Caco-2 (cell line): ENCODE measurements around the gene GTF2H3. TPM values are rescaled to one million over a fixed set of nuclear protein-coding genes. Genes with fewer than 3 reads are reported as not detected.

Experiments
- BruUV-seq: library from RNA; stranded (reverse); fragments of 400-500 nt; replicated peaks from 2 replicates; lab custom pipeline; 2021; lab: Mats Ljungman, UMichigan
- CTCF ChIA-PET: fragments of 300-600 bp; sonication (Branson Sonifier 250); formaldehyde crosslinking; loops from one replicate; lab custom pipeline; 2022; ENCODE audit warnings: antibody characterized with exemption; lab: Charles Lee
- POLR2A ChIA-PET: fragments of 300-600 bp; sonication (Branson Sonifier 250); formaldehyde crosslinking; loops from one replicate; lab custom pipeline; 2022; ENCODE audit warnings: antibody characterized with exemption; lab: Charles Lee
- DNase-seq, 2 experiments: peaks; one replicate each; pipeline versions ENCODE4 v3.0.0 to v3.0.0-alpha.2; 2020 to 2022
- H3K27me3 ChIP-seq: replicated peaks from 2 replicates; pipeline ENCODE4 v1.6.0; 2011; ENCODE audit warnings: low read length; ENCODE audit not compliant: control insufficient read depth, insufficient read depth
- H3K36me3 ChIP-seq: 2 replicates; pipeline ENCODE4 v1.5.1; 2011; ENCODE audit warnings: low read length; ENCODE audit not compliant: control insufficient read depth, insufficient read depth
- H3K4me1 ChIP-seq: fragments of 250-450 bp; sonication (Bioruptor Pico); 2 replicates; pipeline ENCODE4 v1.5.1; 2020; ENCODE audit warnings: mild to moderate bottlenecking
- H3K4me3 ChIP-seq: 2 replicates; pipeline ENCODE4 v1.5.1; 2011; ENCODE audit warnings: low read depth, mild to moderate bottlenecking, control low read depth, low read length
- H3K9me3 ChIP-seq: fragments of 250-450 bp; sonication (Bioruptor Pico); 2 replicates; pipeline ENCODE4 v1.5.1; 2020; ENCODE audit warnings: mild to moderate bottlenecking, moderate library complexity
- H3K27ac Mint-ChIP-seq: one replicate; pipeline ENCODE4 v1.8.0; 2022; ENCODE audit warnings: mixed read lengths; ENCODE audit not compliant: unreplicated experiment
- H3K27me3 Mint-ChIP-seq: one replicate; pipeline ENCODE4 v1.8.0; 2022; ENCODE audit warnings: mixed read lengths; ENCODE audit not compliant: insufficient read depth, unreplicated experiment
- H3K36me3 Mint-ChIP-seq: one replicate; pipeline ENCODE4 v1.8.0; 2022; ENCODE audit warnings: mild to moderate bottlenecking, mixed read lengths; ENCODE audit not compliant: insufficient read depth, unreplicated experiment
- H3K4me1 Mint-ChIP-seq: one replicate; pipeline ENCODE4 v1.8.0; 2022; ENCODE audit warnings: low read depth, mixed read lengths; ENCODE audit not compliant: unreplicated experiment
- H3K4me3 Mint-ChIP-seq: one replicate; pipeline ENCODE4 v1.8.0; 2022; ENCODE audit warnings: mild to moderate bottlenecking, moderate library complexity, mixed read lengths; ENCODE audit not compliant: unreplicated experiment
- H3K9me3 Mint-ChIP-seq: one replicate; pipeline ENCODE4 v1.8.0; 2022; ENCODE audit warnings: mixed read lengths; ENCODE audit not compliant: unreplicated experiment
- CTCF ChIP-seq, 2 experiments: fragments of 200-600 bp in 1 of 2; IDR thresholded peaks; 1 replicate in 1 of 2; 2 replicates in 1 of 2; pipeline versions ENCODE4 v1.5.1 to v1.8.0; 2011 to 2022; ENCODE audit warnings: antibody characterized with exemption in 1 of 2, control low read depth in 1 of 2, inconsistent platforms in 1 of 2, low read depth in 1 of 2, low read length in 1 of 2, mild to moderate bottlenecking in 1 of 2, moderate library complexity in 1 of 2; ENCODE audit not compliant: insufficient read depth in 1 of 2, severe bottlenecking in 1 of 2, unreplicated experiment in 1 of 2
- intact Hi-C: fragments of 100-400 bp; cut with micrococcal nuclease; formaldehyde crosslinking; loops from one replicate; pipeline ENCODE4 v1.10.0; 2022; ENCODE audit not compliant: unreplicated experiment
- total RNA-seq: library from RNA; stranded (reverse); gene quantifications from 2 replicates; pipeline ENCODE4 v1.2.3, GENCODE V29; 2022

Gene GTF2H3
- total RNA-seq, 1 experiment from 2014 or later, result 44.8 TPM

- peaks cover 51% of the 10 kb centered on the region for H3K36me3 Mint-ChIP-seq
- Histone ChIP-seq H3K4me3 (no peak overlapping the region), H3K9me3 (no peaks in the 10 kb centered on the region), H3K36me3 (no peaks in the 10 kb centered on the region; the same call in 1 of the 2 replicates), H3K4me1 (no peaks in the 10 kb centered on the region), H3K27me3 (no peaks in the 10 kb centered on the region)
- no peak for DNase-seq
- no peak for TF ChIP-seq CTCF (IDR thresholded peaks at IDR 0.05; ENCODE audit: insufficient read depth in 1 of 2, low read depth in 1 of 2, low read length in 1 of 2, severe bottlenecking in 1 of 2, unreplicated experiment in 1 of 2)
- no TSS peak for BruUV-seq
- H3K4me1 Mint-ChIP-seq, result no peaks in the 10 kb centered on the region
- no peak overlapping the region for H3K27ac Mint-ChIP-seq
- ChIA-PET POLR2A (no interaction called here), CTCF (interaction anchor here (0.6 kb wide), 1 partner anchor 387 kb away, joined by 4 read pairs; no protein-coding TSS in a partner anchor)
- H3K27me3 Mint-ChIP-seq, result no peaks in the 10 kb centered on the region
- no peaks in the 10 kb centered on the region for H3K9me3 Mint-ChIP-seq
- intact Hi-C loops, result no loop called here
- H3K4me3 Mint-ChIP-seq, result no peak overlapping the region
These were observed 11.8 kb downstream of the GTF2H3 start for GRCh38 chr12:123645380-123645779.

- H3K4me3 Mint-ChIP-seq, result no peak overlapping the region
- Histone ChIP-seq H3K9me3 (no peaks in the 10 kb centered on the region), H3K27me3 (no peaks in the 10 kb centered on the region), H3K4me1 (no peaks in the 10 kb centered on the region), H3K36me3 (no peaks in the 10 kb centered on the region; the same call in 1 of the 2 replicates), H3K4me3 (no peak overlapping the region)
- TF ChIP-seq CTCF (IDR thresholded peaks at IDR 0.05; ENCODE audit: insufficient read depth in 1 of 2, low read depth in 1 of 2, low read length in 1 of 2, severe bottlenecking in 1 of 2, unreplicated experiment in 1 of 2), result no peak
- H3K27me3 Mint-ChIP-seq, result no peaks in the 10 kb centered on the region
- no peak overlapping the region for H3K27ac Mint-ChIP-seq
- H3K9me3 Mint-ChIP-seq, result no peaks in the 10 kb centered on the region
- intact Hi-C loops, result no loop called here
- CTCF ChIA-PET, result interaction anchor here (0.5 to 0.6 kb wide), 2 partner anchors 210 to 387 kb away, joined by 3 to 4 read pairs; no protein-coding TSS in a partner anchor
- no TSS peak for BruUV-seq
- H3K4me1 Mint-ChIP-seq, result no peaks in the 10 kb centered on the region
- DNase-seq, result no peak
- H3K36me3 Mint-ChIP-seq, result peaks cover 51% of the 10 kb centered on the region
- POLR2A ChIA-PET, result no interaction called here
These were observed 12.2 kb downstream of the GTF2H3 start for GRCh38 chr12:123645878-123646277.

- BruUV-seq, result no TSS peak
- no peaks in the 10 kb centered on the region for H3K4me1 Mint-ChIP-seq
- ChIA-PET POLR2A (no interaction called here), CTCF (no interaction called here)
- no peak overlapping the region for H3K27ac Mint-ChIP-seq
- Histone ChIP-seq H3K36me3 (no peaks in the 10 kb centered on the region; the same call in 1 of the 2 replicates), H3K27me3 (no peaks in the 10 kb centered on the region), H3K4me3 (no peak overlapping the region), H3K9me3 (no peaks in the 10 kb centered on the region), H3K4me1 (no peaks in the 10 kb centered on the region)
- DNase-seq, result no peak
- no peak overlapping the region for H3K4me3 Mint-ChIP-seq
- no peak for TF ChIP-seq CTCF (IDR thresholded peaks at IDR 0.05; ENCODE audit: insufficient read depth in 1 of 2, low read depth in 1 of 2, low read length in 1 of 2, severe bottlenecking in 1 of 2, unreplicated experiment in 1 of 2)
- no peaks in the 10 kb centered on the region for H3K27me3 Mint-ChIP-seq
- H3K9me3 Mint-ChIP-seq, result no peaks in the 10 kb centered on the region
- intact Hi-C loops, result no loop called here
- peaks cover 69% of the 10 kb centered on the region for H3K36me3 Mint-ChIP-seq
These were observed 14.8 kb downstream of the GTF2H3 start for GRCh38 chr12:123648401-123648800.
